Brain microvascular endothelial cell (primary cell): ENCODE measurements around the gene LFNG.
A peak's percentile ranks its signal among the peaks of the same experiment; 100 is the strongest.

ENCODE experiments used
- DNase-seq: peaks from one replicate; pipeline ENCODE4 v3.0.0-alpha.2; 2020
- H3K27ac ChIP-seq: fragments of 250-450 bp; sonication (Bioruptor Pico); 2 replicates; pipeline ENCODE4 v1.5.1; 2020; ENCODE audit warnings: mild to moderate bottlenecking, moderate library complexity
- H3K27me3 ChIP-seq: fragments of 250-450 bp; sonication (Bioruptor Pico); replicated peaks from 2 replicates; pipeline ENCODE4 v1.5.1; 2020; ENCODE audit warnings: mild to moderate bottlenecking
- H3K36me3 ChIP-seq: fragments of 250-450 bp; sonication (Bioruptor Pico); replicated peaks from 2 replicates; pipeline ENCODE4 v1.5.1; 2020; ENCODE audit warnings: mild to moderate bottlenecking
- H3K4me3 ChIP-seq: 2 replicates; pipeline ENCODE4 v1.5.1; 2011; ENCODE audit warnings: low read depth, mild to moderate bottlenecking, control low read depth, low read length, moderate library complexity
- CTCF ChIP-seq: IDR thresholded peaks from 2 replicates; pipeline ENCODE4 v1.5.1; 2011; ENCODE audit warnings: low read depth, mild to moderate bottlenecking, moderate library complexity, low read length, control low read depth, inconsistent platforms; ENCODE audit errors: missing control alignments
- in situ Hi-C: cut with HindIII; loops from 2 replicates; pipeline ENCODE4 v1.10.0; 2017; ENCODE audit warnings: low sequenced_read_pairs, low pct_ligation_motif_present

Gene LFNG

DNA sequence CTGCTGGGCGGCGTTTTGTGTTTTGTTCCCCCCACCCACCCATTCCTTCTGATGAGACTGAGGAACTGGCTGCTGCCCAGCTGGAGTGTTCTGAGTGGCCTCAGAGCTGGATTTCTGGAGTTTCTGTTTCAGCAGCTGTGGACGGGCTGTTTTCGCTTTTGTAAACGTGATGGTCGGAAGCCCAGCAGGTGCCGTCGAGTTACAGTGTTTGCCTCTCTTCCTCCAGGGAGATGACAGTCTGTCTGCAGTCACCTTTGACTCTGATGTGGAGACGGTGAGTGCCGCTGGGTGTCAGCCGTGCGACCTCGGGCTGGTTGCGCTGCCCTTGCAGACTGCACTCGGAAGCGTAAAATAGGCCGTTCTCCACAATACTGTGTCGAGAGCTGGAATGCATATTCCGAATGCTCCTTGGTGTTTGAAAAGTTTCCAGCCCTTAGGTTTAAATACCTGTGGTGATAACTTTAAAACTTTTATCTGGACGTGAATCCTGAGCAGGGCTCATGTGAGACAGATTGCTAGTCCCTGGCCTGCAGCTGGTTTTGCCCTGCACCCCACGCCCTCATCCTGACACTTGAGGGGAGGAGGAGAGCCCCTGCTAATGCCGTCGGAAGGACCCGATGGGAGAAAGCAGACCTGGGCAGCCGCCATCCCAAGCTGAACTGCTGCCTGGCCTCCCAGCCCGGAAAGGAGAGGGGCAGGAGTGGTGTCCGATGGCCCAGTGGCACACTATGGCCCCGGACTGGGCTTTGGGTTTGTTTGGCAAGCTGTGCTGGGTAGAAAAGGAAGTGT lies 47.5 kb downstream of the LFNG start:
- in situ Hi-C loops = loop anchor here (5.0 to 10.0 kb wide), 2 partner anchors 48 to 85 kb away; no protein-coding TSS in a partner anchor
- Histone ChIP-seq H3K4me3 (no peak overlapping the region), H3K27me3 (no peaks in the 10 kb centered on the region), H3K27ac (no peak overlapping the region), H3K36me3 (no peaks in the 10 kb centered on the region)
- peak; percentile 3 for TF ChIP-seq CTCF
- DNase-seq = no peak

DNA sequence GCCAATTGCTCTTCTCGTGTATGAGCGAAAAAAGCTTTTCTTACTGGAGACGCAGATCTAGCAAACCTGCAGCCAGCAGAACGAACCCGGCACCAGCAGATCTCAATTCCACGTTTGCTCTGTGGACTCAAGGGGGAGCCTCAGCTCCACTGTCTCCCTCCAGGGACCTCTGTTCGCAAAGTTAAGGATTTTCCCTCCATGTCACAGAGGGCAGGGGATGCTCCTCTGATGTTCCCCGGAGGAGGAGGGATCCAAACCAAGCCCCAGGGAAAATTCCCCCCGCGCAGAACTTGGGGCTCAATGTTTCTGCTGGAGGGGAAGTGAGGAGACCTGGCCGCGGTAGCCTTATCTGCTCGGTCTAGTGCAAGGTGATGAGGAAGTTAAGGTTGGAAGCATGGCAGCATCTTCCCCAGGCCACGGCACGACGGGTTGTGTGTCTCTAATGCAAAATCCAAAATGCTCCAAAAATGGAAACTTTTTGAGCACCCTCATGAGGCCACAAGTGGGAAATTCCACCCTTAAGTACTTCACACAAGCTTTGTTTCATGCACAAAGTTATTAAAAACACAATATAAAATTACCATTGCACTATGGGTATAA lies 48.2 kb downstream of the LFNG start:
- Histone ChIP-seq H3K27me3 (no peaks in the 10 kb centered on the region), H3K36me3 (no peaks in the 10 kb centered on the region), H3K27ac (no peak overlapping the region), H3K4me3 (no peak overlapping the region)
- TF ChIP-seq CTCF = peak; percentile 77
- in situ Hi-C loops = loop anchor here (5.0 to 10.0 kb wide), 2 partner anchors 47 to 85 kb away; no protein-coding TSS in a partner anchor
- DNase-seq = peak; percentile 28

GRCh38 chr7:2568521-2569223 lies 49.1 kb downstream of the LFNG start:
- no peak overlapping the region for H3K27ac ChIP-seq
- in situ Hi-C loops = loop anchor here (5.0 to 10.0 kb wide), 2 partner anchors 46 to 84 kb away; no protein-coding TSS in a partner anchor

DNA sequence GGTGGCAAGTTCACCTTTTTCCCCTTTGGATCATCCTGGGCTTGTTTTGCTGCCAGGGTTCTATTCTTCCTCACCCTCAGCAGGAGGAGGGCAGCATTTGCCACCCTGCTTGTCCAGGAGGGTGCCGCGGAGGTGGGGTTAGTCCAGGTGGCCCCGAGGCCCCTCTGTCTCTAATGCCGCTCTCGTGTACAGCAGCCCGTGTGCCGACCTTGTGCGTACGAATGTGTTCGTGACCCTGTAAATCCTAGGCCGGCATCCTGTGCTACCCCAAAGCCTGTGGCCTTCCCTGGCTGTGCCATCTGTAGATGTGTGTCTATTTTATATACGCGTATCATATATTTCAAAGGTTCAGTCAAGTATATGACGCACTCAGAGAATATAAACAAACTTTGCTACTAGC lies 49.8 kb downstream of the LFNG start:
- in situ Hi-C loops = loop anchor here (5.0 to 10.0 kb wide), 2 partner anchors 45 to 83 kb away; no protein-coding TSS in a partner anchor
- H3K36me3 ChIP-seq = peaks cover 8% of the 10 kb centered on the region
- H3K27me3 ChIP-seq = no peaks in the 10 kb centered on the region
- DNase-seq = no peak
- H3K4me3 ChIP-seq = no peak overlapping the region
- TF ChIP-seq CTCF = no peak
- H3K27ac ChIP-seq = no peak overlapping the region

More at GRCh38 chr7:2568521-2569223, 49.1 kb downstream of the LFNG start:
- no peak for DNase-seq
- TF ChIP-seq CTCF = no peak
- H3K27me3 ChIP-seq = no peaks in the 10 kb centered on the region
- H3K36me3 ChIP-seq = peaks cover 3% of the 10 kb centered on the region
- no peak overlapping the region for H3K4me3 ChIP-seq

DNA sequence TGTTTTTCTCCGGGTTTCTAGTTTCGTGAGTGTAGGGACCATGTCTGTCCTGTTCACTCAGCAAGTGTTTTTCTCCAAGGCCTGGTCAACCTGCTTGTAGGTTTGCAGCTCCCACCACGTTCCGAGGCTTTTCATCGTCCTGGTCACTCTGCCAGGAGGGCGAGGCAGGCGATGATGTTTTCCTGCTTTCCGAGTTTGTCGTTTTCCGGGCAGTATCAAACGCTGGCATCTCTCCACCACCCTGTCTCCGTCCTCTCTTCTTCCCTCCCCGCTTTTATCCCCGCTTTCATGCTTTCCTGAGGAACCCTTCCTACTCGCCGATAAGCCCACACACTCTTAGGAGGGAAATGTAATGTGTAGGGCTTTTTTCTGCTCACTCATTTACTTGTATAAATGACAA lies 50.4 kb downstream of the LFNG start:
- Histone ChIP-seq H3K27ac (no peak overlapping the region), H3K36me3 (peaks cover 8% of the 10 kb centered on the region), H3K27me3 (no peaks in the 10 kb centered on the region), H3K4me3 (no peak overlapping the region)
- DNase-seq = no peak
- no peak for TF ChIP-seq CTCF
- in situ Hi-C loops = no loop called here
